A549 (cell line): ENCODE measurements around the gene NLRC3. TPM values are rescaled to one million over a fixed set of nuclear protein-coding genes. Genes with fewer than 3 reads are reported as not detected.

Experiments used
- ATAC-seq, 2 experiments: fragments of 200-7000 bp in 1 of 2; fragments of >200 bp in 1 of 2; cut with Nextera tagmentation in 1 of 2; cut with Tn5 transposase in 1 of 2; 3 replicates each; pipeline versions ENCODE4 v1.8.0 to v1.9.1; 2018 to 2020; ENCODE audit warnings: mild to moderate bottlenecking in 1 of 2, moderate library complexity in 1 of 2
- CTCF ChIA-PET: fragments of 300-600 bp; sonication (Branson Sonifier 250); formaldehyde crosslinking; extraction: SDS; loops from one replicate; lab custom pipeline; 2021; ENCODE audit warnings: antibody characterized with exemption, inconsistent platforms; lab: Yijun Ruan, JAX
- POLR2A ChIA-PET: fragments of 350-600 bp; formaldehyde crosslinking; extraction: SDS; loops from one replicate; lab custom pipeline; 2021; ENCODE audit warnings: antibody characterized with exemption, inconsistent platforms; lab: Yijun Ruan, JAX
- DNase-seq, 2 experiments: peaks; one replicate each; pipeline versions ENCODE4 v3.0.0 to v3.0.0-alpha.2; 2011 to 2016; ENCODE audit warnings: low read depth in 1 of 2, low spot score in 1 of 2
- FAIRE-seq: peaks from 2 replicates; lab custom pipeline; 2011; peaks lifted over from hg19 to GRCh38; lab: Jason Lieb, UNC
- H3K27ac ChIP-seq, 2 experiments: fragments of >200 bp; sonication (Bioruptor Twin); formaldehyde crosslinking; 3 replicates each; pipeline ENCODE4 v1.5.1; 2016 to 2017
- H3K4me1 ChIP-seq: fragments of >200 bp; sonication (Bioruptor Twin); formaldehyde crosslinking; 3 replicates; pipeline ENCODE4 v1.6.1; 2016
- H3K4me2 ChIP-seq: fragments of >200 bp; sonication (Bioruptor Twin); formaldehyde crosslinking; 3 replicates; pipeline ENCODE4 v1.6.1; 2016
- H3K4me3 ChIP-seq: fragments of >200 bp; sonication (Bioruptor Twin); formaldehyde crosslinking; 3 replicates; pipeline ENCODE4 v1.5.1; 2016
- H3K9me3 ChIP-seq: fragments of >200 bp; sonication (Bioruptor Twin); formaldehyde crosslinking; 3 replicates; pipeline ENCODE4 v1.6.1; 2016
- BHLHE40 ChIP-seq: IDR thresholded peaks from 2 replicates; pipeline ENCODE4 v1.6.1; 2012; ENCODE audit warnings: low read depth, low read length, inconsistent platforms
- CBX2 ChIP-seq: fragments of 200-600 bp; sonication (generic); IDR thresholded peaks from 2 replicates; pipeline ENCODE4 v1.6.1; 2016; ENCODE audit warnings: low read depth, mild to moderate bottlenecking, borderline replicate concordance
- E2F6 ChIP-seq: IDR thresholded peaks from 2 replicates; pipeline ENCODE4 v1.6.1; 2012; ENCODE audit warnings: low read depth, borderline replicate concordance
- EHMT2 ChIP-seq: fragments of 200-600 bp; sonication (generic); IDR thresholded peaks from 2 replicates; pipeline ENCODE4 v1.6.1; 2016; ENCODE audit warnings: antibody characterized with exemption, low read depth, mild to moderate bottlenecking, moderate library complexity
- HES2 ChIP-seq: fragments of >200 bp; sonication (Bioruptor Twin); formaldehyde crosslinking; IDR thresholded peaks from 2 replicates; pipeline ENCODE4 v1.6.1; 2016
- HEYL ChIP-seq: fragments of 250-450 bp; sonication (Bioruptor Pico); IDR thresholded peaks from 2 replicates; pipeline ENCODE4 v1.8.0; 2021; ENCODE audit warnings: mild to moderate bottlenecking, moderate library complexity
- HMGXB4 ChIP-seq: fragments of 250-450 bp; sonication (Bioruptor Pico); IDR thresholded peaks from 2 replicates; pipeline ENCODE4 v1.5.0; 2021; ENCODE audit warnings: mild to moderate bottlenecking, moderate library complexity, borderline replicate concordance
- HOXA7 ChIP-seq: fragments of 250-450 bp; sonication (Bioruptor Pico); IDR thresholded peaks from 2 replicates; pipeline ENCODE4 v1.5.0; 2020; ENCODE audit warnings: mild to moderate bottlenecking, moderate library complexity
- HOXB13 ChIP-seq: fragments of 250-450 bp; sonication (Bioruptor Pico); IDR thresholded peaks from 2 replicates; pipeline ENCODE4 v1.5.0; 2020; ENCODE audit warnings: low read depth, mild to moderate bottlenecking, moderate library complexity
- HOXB5 ChIP-seq: fragments of 250-450 bp; sonication (Bioruptor Pico); IDR thresholded peaks from 2 replicates; pipeline ENCODE4 v1.5.0; 2020; ENCODE audit warnings: mild to moderate bottlenecking, moderate library complexity
- JUN ChIP-seq, 2 experiments: fragments of >200 bp; sonication (Bioruptor Twin); formaldehyde crosslinking; IDR thresholded peaks; 2 replicates in 1 of 2; 3 replicates in 1 of 2; pipeline ENCODE4 v1.6.1; 2016 to 2017
- KDM5A ChIP-seq: fragments of 200-600 bp; sonication (generic); IDR thresholded peaks from 2 replicates; pipeline ENCODE4 v1.6.1; 2016; ENCODE audit warnings: antibody characterized with exemption, mild to moderate bottlenecking
- MYC ChIP-seq: IDR thresholded peaks from 2 replicates; pipeline ENCODE4 v1.6.1; 2012; ENCODE audit warnings: mild to moderate bottlenecking, inconsistent platforms, low read length, improper control_type of control experiment, borderline replicate concordance
- NFE2L2 ChIP-seq: fragments of 150-350 bp; conservative IDR thresholded peaks from 2 replicates; pipeline ENCODE4 v1.6.1; 2014; ENCODE audit warnings: low read length
- NR3C1 ChIP-seq: fragments of >200 bp; sonication (Bioruptor Twin); formaldehyde crosslinking; IDR thresholded peaks from 3 replicates; pipeline ENCODE4 v1.6.1; 2017
- PHF8 ChIP-seq: fragments of 200-600 bp; sonication (generic); IDR thresholded peaks from 2 replicates; pipeline ENCODE4 v1.6.1; 2016; ENCODE audit warnings: low read depth, mild to moderate bottlenecking, antibody characterized with exemption, moderate library complexity, borderline replicate concordance
- POLR2AphosphoS2 ChIP-seq: conservative IDR thresholded peaks from 2 replicates; pipeline ENCODE4 v1.6.1; 2012; ENCODE audit warnings: low read length, improper control_type of control experiment, inconsistent platforms
- RARB ChIP-seq: fragments of 250-450 bp; sonication (Bioruptor Pico); IDR thresholded peaks from 2 replicates; pipeline ENCODE4 v1.8.0; 2021; ENCODE audit warnings: mild to moderate bottlenecking, moderate library complexity
- RCOR1 ChIP-seq: fragments of 150-350 bp; IDR thresholded peaks from 2 replicates; pipeline ENCODE4 v1.6.1; 2014; ENCODE audit warnings: antibody characterized with exemption, low read length, low read depth
- RFX5 ChIP-seq: fragments of 450-650 bp; IDR thresholded peaks from 2 replicates; pipeline ENCODE4 v1.7.1; 2014; ENCODE audit warnings: antibody characterized with exemption, mild to moderate bottlenecking, moderate library complexity
- RNF2 ChIP-seq: fragments of 200-600 bp; sonication (generic); IDR thresholded peaks from 2 replicates; pipeline ENCODE4 v1.6.1; 2016; ENCODE audit warnings: low read depth, mild to moderate bottlenecking, antibody characterized with exemption, moderate library complexity, borderline replicate concordance
- SREBF2 ChIP-seq: fragments of 450-650 bp; IDR thresholded peaks from 2 replicates; pipeline ENCODE4 v1.6.1; 2014; ENCODE audit warnings: mild to moderate bottlenecking, moderate library complexity
- TP53 ChIP-seq: fragments of 250-450 bp; sonication (Bioruptor Pico); IDR thresholded peaks from 2 replicates; pipeline ENCODE4 v1.5.0; 2021; ENCODE audit warnings: mild to moderate bottlenecking, moderate library complexity
- ZNF302 ChIP-seq: fragments of 250-450 bp; sonication (Bioruptor Pico); IDR thresholded peaks from 2 replicates; pipeline ENCODE4 v1.9.0; 2021; ENCODE audit warnings: inconsistent platforms, mild to moderate bottlenecking, moderate library complexity
- ZSCAN20 ChIP-seq: fragments of 250-450 bp; sonication (Bioruptor Pico); IDR thresholded peaks from 2 replicates; pipeline ENCODE4 v1.8.0; 2022; ENCODE audit warnings: mild to moderate bottlenecking, moderate library complexity
- WGBS: methylation state at CpG from one replicate; pipeline ENCODE4 v1.1.6; 2017; ENCODE audit errors: missing lambda C conversion rate; 5-methylcytosine and 5-hydroxymethylcytosine counted together
- polyA plus RNA-seq, 4 experiments: library from polyadenylated mRNA; depleted of rRNA in 3 of 4; stranded (reverse); fragments of >200 nt; fragmentation: RNase III in 1 of 4; extraction: RNeasy Plus Mini Kit Qiagen cat#74134 plus additional on column Dnase treatment in 1 of 4; gene quantifications; 2 replicates in 3 of 4; 3 replicates in 1 of 4; pipeline ENCODE4 v1.2.3, GENCODE V29; 2011 to 2017

NLRC3 gene
- polyA plus RNA-seq, 2 of the 4 experiments (the other 2 are of a cell fraction), result 0.04 TPM; not detected in 1

GRCh38 chr16:3494386-3494973, 82.7 kb downstream of the NLRC3 start:
- 67% methylated on average over 1 of the region's 16 CpGs for WGBS

GRCh38 chr16:3492356-3492755, 84.8 kb downstream of the NLRC3 start:
- ChIA-PET POLR2A (no interaction called here), CTCF (interaction anchor here (0.9 kb wide), 1 partner anchor 29 kb away, joined by 3 read pairs; no protein-coding TSS in a partner anchor)
- WGBS, result 82% methylated on average over 10 of the region's 10 CpGs
- DNase-seq (no peak), ATAC-seq (no peak), FAIRE-seq (no peak)
- no peaks in the 10 kb centered on the region for H3K4me1 ChIP-seq
- no peaks in the 10 kb centered on the region for H3K9me3 ChIP-seq
- TF ChIP-seq HMGXB4 (CRISPR knock-in tag) (no peak), HOXB13 (CRISPR knock-in tag) (no peak), HOXB5 (CRISPR knock-in tag) (no peak), MYC (no peak), RARB (CRISPR knock-in tag) (no peak), ZSCAN20 (CRISPR knock-in tag) (no peak), RFX5 (no peak), RNF2 (no peak), NR3C1 (no peak), BHLHE40 (no peak), HES2 (no peak), CBX2 (no peak), POLR2AphosphoS2 (no peak), E2F6 (no peak), KDM5A (no peak), EHMT2 (no peak), RCOR1 (no peak), HOXA7 (CRISPR knock-in tag) (no peak), TP53 (CRISPR knock-in tag) (no peak)
- no peak overlapping the region for H3K4me3 ChIP-seq
- H3K27ac ChIP-seq, result no peak overlapping the region
- H3K4me2 ChIP-seq, result no peak overlapping the region

More at GRCh38 chr16:3494386-3494973, 82.7 kb downstream of the NLRC3 start:
- H3K4me1 ChIP-seq, result no peaks in the 10 kb centered on the region
- TF ChIP-seq NFE2L2 (no peak), RCOR1 (no peak), NR3C1 (no peak), HEYL (CRISPR knock-in tag) (no peak), ZSCAN20 (CRISPR knock-in tag) (no peak), TP53 (CRISPR knock-in tag) (no peak), JUN (IDR thresholded peaks at IDR 0.05) (no peak), SREBF2 (no peak), PHF8 (no peak), ZNF302 (CRISPR knock-in tag) (no peak)
- TF ChIP-seq, all 56 proteins: peak for 0
- ChIA-PET CTCF (interaction anchor here (1.4 kb wide), 1 partner anchor 12 kb away, joined by 3 read pairs; no protein-coding TSS in a partner anchor), POLR2A (no interaction called here)
- FAIRE-seq (no peak), DNase-seq (no peak), ATAC-seq (peak in 1 of 2 experiments; percentile 22; a peak in 2 of 6 replicates)
- Histone ChIP-seq H3K27ac (no peak overlapping the region), H3K4me3 (no peak overlapping the region), H3K9me3 (no peaks in the 10 kb centered on the region), H3K4me2 (no peak overlapping the region)
